WTC11 (cell line): ENCODE measurements around the gene ZRANB1. TPM values are rescaled to one million over a fixed set of nuclear protein-coding genes. Genes with fewer than 3 reads are reported as not detected.
"Not testable (repeated sequence)": the region's sequence is repeated elsewhere in the genome, so short reads cannot be mapped to it uniquely, and the experiment has no call there.

Experiments used
- ATAC-seq: fragments of 200-7000 bp; cut with Tn5 transposase; 2 replicates; pipeline ENCODE4 v1.10.0; 2021; ENCODE audit warnings: mild to moderate bottlenecking, moderate library complexity
- CTCF ChIA-PET: fragments of 300-600 bp; sonication (Branson Sonifier 250); formaldehyde crosslinking; loops from one replicate; lab custom pipeline; 2021; ENCODE audit warnings: antibody characterized with exemption; lab: Charles Lee
- POLR2A ChIA-PET: fragments of 350-600 bp; sonication (Branson Sonifier 250); formaldehyde crosslinking; loops from one replicate; lab custom pipeline; 2021; ENCODE audit warnings: antibody characterized with exemption; lab: Charles Lee
- DNase-seq: peaks from one replicate; pipeline ENCODE4 v3.0.0; 2021; ENCODE audit warnings: low spot score
- H3K27ac Mint-ChIP-seq: 2 replicates; pipeline ENCODE4 v1.8.0; 2021; ENCODE audit warnings: mixed read lengths
- H3K27me3 Mint-ChIP-seq: 2 replicates; pipeline ENCODE4 v1.8.0; 2021; ENCODE audit warnings: low read depth, mild to moderate bottlenecking, moderate library complexity, mixed read lengths
- H3K36me3 Mint-ChIP-seq: 2 replicates; pipeline ENCODE4 v1.8.0; 2021; ENCODE audit warnings: mixed read lengths
- H3K4me1 Mint-ChIP-seq: 2 replicates; pipeline ENCODE4 v1.8.0; 2022; ENCODE audit warnings: mixed read lengths
- H3K4me3 Mint-ChIP-seq: 2 replicates; pipeline ENCODE4 v1.8.0; 2021; ENCODE audit warnings: mild to moderate bottlenecking, moderate library complexity, mixed read lengths
- H3K9me3 Mint-ChIP-seq: 2 replicates; pipeline ENCODE4 v1.8.0; 2021; ENCODE audit warnings: mixed read lengths
- AFF4 ChIP-seq: sonication (generic); formaldehyde crosslinking; IDR thresholded peaks from 2 replicates; pipeline ENCODE4 v1.8.1; 2023; ENCODE audit warnings: mild to moderate bottlenecking, missing genetic modification reagents, borderline replicate concordance
- CBFB ChIP-seq: sonication (generic); formaldehyde crosslinking; IDR thresholded peaks from 2 replicates; pipeline ENCODE4 v1.8.1; 2022; ENCODE audit warnings: mild to moderate bottlenecking, low read depth, missing genetic modification reagents
- CDX4 ChIP-seq: fragments of 250-450 bp; sonication (Bioruptor Pico); IDR thresholded peaks from 2 replicates; pipeline ENCODE4 v1.9.0; 2021; ENCODE audit warnings: moderate library complexity, mild to moderate bottlenecking, inconsistent platforms, borderline replicate concordance
- ERG ChIP-seq: fragments of 250-450 bp; sonication (Bioruptor Pico); IDR thresholded peaks from 2 replicates; pipeline ENCODE4 v1.8.0; 2021; ENCODE audit warnings: mild to moderate bottlenecking
- FOXP4 ChIP-seq: sonication (generic); formaldehyde crosslinking; IDR thresholded peaks from 2 replicates; pipeline ENCODE4 v1.8.0; 2022; ENCODE audit warnings: mild to moderate bottlenecking, missing genetic modification reagents
- GABPB1 ChIP-seq: sonication (generic); formaldehyde crosslinking; IDR thresholded peaks from 2 replicates; pipeline ENCODE4 v1.8.1; 2023; ENCODE audit warnings: mild to moderate bottlenecking, missing genetic modification reagents
- JUN ChIP-seq: sonication (generic); formaldehyde crosslinking; IDR thresholded peaks from 2 replicates; pipeline ENCODE4 v1.8.0; 2023; ENCODE audit warnings: mild to moderate bottlenecking, missing genetic modification reagents
- NFYB ChIP-seq: sonication (generic); formaldehyde crosslinking; conservative IDR thresholded peaks from 2 replicates; pipeline ENCODE4 v1.8.0; 2022; ENCODE audit warnings: low read depth, missing genetic modification reagents
- OVOL2 ChIP-seq: fragments of 250-450 bp; sonication (Bioruptor Pico); IDR thresholded peaks from 2 replicates; pipeline ENCODE4 v1.9.0; 2021; ENCODE audit warnings: mild to moderate bottlenecking, borderline replicate concordance
- SP1 ChIP-seq: sonication (generic); formaldehyde crosslinking; conservative IDR thresholded peaks from 2 replicates; pipeline ENCODE4 v1.8.1; 2022; ENCODE audit warnings: missing genetic modification reagents
- TEAD4 ChIP-seq: sonication (generic); formaldehyde crosslinking; IDR thresholded peaks from 2 replicates; pipeline ENCODE4 v1.8.0; 2022; ENCODE audit warnings: mild to moderate bottlenecking, missing genetic modification reagents
- ZNF121 ChIP-seq: sonication (generic); formaldehyde crosslinking; IDR thresholded peaks from 2 replicates; pipeline ENCODE4 v1.8.0; 2023; ENCODE audit warnings: missing genetic modification reagents
- total RNA-seq: library from RNA; stranded (reverse); gene quantifications from 3 replicates; pipeline ENCODE4 v1.2.3, GENCODE V29; 2021
- TF ChIP-seq, protein P1 (sequence below): sonication (generic); formaldehyde crosslinking; IDR thresholded peaks from 2 replicates; pipeline ENCODE4 v1.8.1; 2022; ENCODE audit warnings: low read depth, missing genetic modification reagents, borderline replicate concordance

The ZRANB1 gene
- total RNA-seq, 1 experiment from 2014 or later, result 15.9 TPM

DNA sequence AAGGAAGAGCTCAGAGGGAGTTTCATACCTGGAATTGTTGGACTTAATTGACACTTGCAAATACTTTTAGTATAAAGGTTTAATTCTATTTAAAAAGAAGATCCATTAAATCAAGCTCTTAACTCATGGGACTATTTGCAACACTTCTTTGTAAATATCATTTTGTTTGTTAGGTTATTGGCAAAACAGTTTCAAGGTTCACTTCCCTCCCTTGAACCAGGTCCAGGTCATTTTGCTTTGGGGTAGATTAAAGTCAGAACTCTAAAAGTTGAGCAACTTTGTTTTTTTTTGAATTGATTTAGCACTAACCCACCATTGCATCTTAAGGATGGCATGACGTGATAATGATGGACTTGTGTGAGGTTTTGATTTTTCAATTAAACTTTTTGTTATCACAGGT lies 45.9 kb downstream of the ZRANB1 start (continued):
- TF ChIP-seq NFYB (CRISPR knock-in tag), result no peak
- TF ChIP-seq GABPB1 (CRISPR knock-in tag), result no peak
- TF ChIP-seq FOXP4 (CRISPR knock-in tag), result no peak
- TF ChIP-seq, protein P1, sequence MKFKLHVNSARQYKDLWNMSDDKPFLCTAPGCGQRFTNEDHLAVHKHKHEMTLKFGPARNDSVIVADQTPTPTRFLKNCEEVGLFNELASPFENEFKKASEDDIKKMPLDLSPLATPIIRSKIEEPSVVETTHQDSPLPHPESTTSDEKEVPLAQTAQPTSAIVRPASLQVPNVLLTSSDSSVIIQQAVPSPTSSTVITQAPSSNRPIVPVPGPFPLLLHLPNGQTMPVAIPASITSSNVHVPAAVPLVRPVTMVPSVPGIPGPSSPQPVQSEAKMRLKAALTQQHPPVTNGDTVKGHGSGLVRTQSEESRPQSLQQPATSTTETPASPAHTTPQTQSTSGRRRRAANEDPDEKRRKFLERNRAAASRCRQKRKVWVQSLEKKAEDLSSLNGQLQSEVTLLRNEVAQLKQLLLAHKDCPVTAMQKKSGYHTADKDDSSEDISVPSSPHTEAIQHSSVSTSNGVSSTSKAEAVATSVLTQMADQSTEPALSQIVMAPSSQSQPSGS (CRISPR knock-in tag), result no peak
- no peak for TF ChIP-seq ZNF121
- no peak for TF ChIP-seq SP1 (CRISPR knock-in tag)
- TF ChIP-seq AFF4 (CRISPR knock-in tag), result no peak
- TF ChIP-seq CDX4, result no peak
- no peak for TF ChIP-seq JUN (CRISPR knock-in tag)
- no peak for TF ChIP-seq OVOL2 (CRISPR knock-in tag)
- TF ChIP-seq, all 79 proteins: peak for 0

DNA sequence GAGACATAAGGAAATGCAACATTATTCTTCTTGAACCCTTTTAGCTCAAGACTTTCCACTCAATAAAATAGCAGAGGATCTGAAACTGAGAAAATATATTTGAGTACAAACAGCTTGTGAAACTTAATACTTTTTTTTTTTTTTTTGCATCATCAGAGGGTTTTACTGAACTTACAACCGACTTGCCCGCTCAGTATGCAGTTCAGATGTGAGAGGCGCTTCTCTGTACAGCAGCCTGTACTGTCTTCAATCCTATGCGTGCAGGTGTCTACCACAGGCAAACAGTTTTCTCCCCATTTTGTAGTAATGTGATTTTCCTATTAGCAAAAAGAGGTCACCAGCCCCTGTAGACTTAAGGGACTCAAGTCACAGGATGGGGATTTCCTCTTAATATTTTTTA lies 46.8 kb downstream of the ZRANB1 start:
- CTCF ChIA-PET, H3K4me3 Mint-ChIP-seq, H3K27me3 Mint-ChIP-seq, DNase-seq, POLR2A ChIA-PET, H3K27ac Mint-ChIP-seq, H3K9me3 Mint-ChIP-seq, ATAC-seq, H3K4me1 Mint-ChIP-seq: not testable (repeated sequence)
- H3K36me3 Mint-ChIP-seq, result peaks cover 80% of the 10 kb centered on the region

DNA sequence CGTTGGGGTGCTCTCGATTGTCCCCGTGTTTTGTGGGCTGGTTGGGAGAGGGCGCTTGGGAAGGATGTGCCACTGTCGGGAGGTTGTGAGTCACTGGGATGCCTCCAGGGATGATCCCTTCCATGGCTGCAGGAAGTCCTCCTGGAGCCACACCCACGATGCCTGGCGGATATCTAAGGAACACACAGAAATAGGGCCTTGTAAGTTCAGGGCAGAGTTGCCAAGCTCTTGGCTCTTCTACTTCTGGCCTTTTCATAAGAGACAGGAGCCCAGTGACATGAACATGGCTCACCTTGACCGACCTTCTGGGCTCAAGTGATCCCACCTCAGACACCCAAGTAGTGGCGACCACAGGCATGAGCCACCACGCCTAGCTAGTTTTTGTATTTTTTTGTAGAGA lies 47.6 kb downstream of the ZRANB1 start:
- ATAC-seq, result no peak
- POLR2A ChIA-PET, result no interaction called here
- peaks cover 86% of the 10 kb centered on the region for H3K36me3 Mint-ChIP-seq
- no peak for DNase-seq
- H3K4me1 Mint-ChIP-seq, result no peaks in the 10 kb centered on the region
- no peaks in the 10 kb centered on the region for H3K27me3 Mint-ChIP-seq
- H3K4me3 Mint-ChIP-seq, result no peak overlapping the region
- CTCF ChIA-PET, result interaction anchor here (0.8 to 0.9 kb wide), 2 partner anchors 11 to 59 kb away, joined by 3 read pairs; no protein-coding TSS in a partner anchor
- H3K9me3 Mint-ChIP-seq, result no peaks in the 10 kb centered on the region
- no peak for TF ChIP-seq TEAD4 (CRISPR knock-in tag)
- TF ChIP-seq ZNF121, result no peak
- no peak for TF ChIP-seq OVOL2 (CRISPR knock-in tag)
- TF ChIP-seq ERG, result no peak
- TF ChIP-seq CBFB (CRISPR knock-in tag), result no peak
- TF ChIP-seq, all 79 proteins: peak for 0
- peak overlapping the region; percentile 57 for H3K27ac Mint-ChIP-seq
